HFFc6 (cell line): ENCODE results near the gene PARD3. TPM values are rescaled to one million over a fixed set of nuclear protein-coding genes. Genes with fewer than 3 reads are reported as not detected.

Experiments used
- DNase-seq: peaks from one replicate; pipeline ENCODE4 v3.0.0-alpha.2; 2018
- H3K27ac Mint-ChIP-seq: 2 replicates; pipeline ENCODE4 v1.8.0; 2020; ENCODE audit warnings: mild to moderate bottlenecking, mixed read lengths
- H3K27me3 Mint-ChIP-seq: 2 replicates; pipeline ENCODE4 v1.8.0; 2021; ENCODE audit warnings: mild to moderate bottlenecking, moderate library complexity, mixed read lengths; ENCODE audit not compliant: insufficient read depth
- H3K36me3 Mint-ChIP-seq: 2 replicates; pipeline ENCODE4 v1.8.0; 2021; ENCODE audit warnings: low read depth, mixed read lengths
- H3K4me1 Mint-ChIP-seq: 2 replicates; pipeline ENCODE4 v1.8.0; 2020; ENCODE audit warnings: low read depth, mixed read lengths
- H3K4me3 Mint-ChIP-seq: 2 replicates; pipeline ENCODE4 v1.8.0; 2020; ENCODE audit warnings: mild to moderate bottlenecking, moderate library complexity, mixed read lengths
- H3K9me3 Mint-ChIP-seq: 2 replicates; pipeline ENCODE4 v1.8.0; 2020; ENCODE audit warnings: mild to moderate bottlenecking, mixed read lengths
- total RNA-seq, 6 experiments: library from RNA; stranded (reverse); fragmentation: NEBNext Ultra II Directional; extraction: Animal tissue kit (Norgen Biotek cat#: 25700); gene quantifications; 2 replicates in 1 of 6; 3 replicates in 5 of 6; pipeline ENCODE4 v1.2.3, GENCODE V29; 2021
- TF ChIP-seq, protein P1 (sequence below): fragments of 200-600 bp; sonication (generic); IDR thresholded peaks from 2 replicates; pipeline ENCODE4 v1.5.0; 2021; ENCODE audit warnings: antibody characterized with exemption, mild to moderate bottlenecking

Gene PARD3
- total RNA-seq, 6 experiments from 2014 or later = 19.9 to 24.3 (median 23.1) TPM

DNA sequence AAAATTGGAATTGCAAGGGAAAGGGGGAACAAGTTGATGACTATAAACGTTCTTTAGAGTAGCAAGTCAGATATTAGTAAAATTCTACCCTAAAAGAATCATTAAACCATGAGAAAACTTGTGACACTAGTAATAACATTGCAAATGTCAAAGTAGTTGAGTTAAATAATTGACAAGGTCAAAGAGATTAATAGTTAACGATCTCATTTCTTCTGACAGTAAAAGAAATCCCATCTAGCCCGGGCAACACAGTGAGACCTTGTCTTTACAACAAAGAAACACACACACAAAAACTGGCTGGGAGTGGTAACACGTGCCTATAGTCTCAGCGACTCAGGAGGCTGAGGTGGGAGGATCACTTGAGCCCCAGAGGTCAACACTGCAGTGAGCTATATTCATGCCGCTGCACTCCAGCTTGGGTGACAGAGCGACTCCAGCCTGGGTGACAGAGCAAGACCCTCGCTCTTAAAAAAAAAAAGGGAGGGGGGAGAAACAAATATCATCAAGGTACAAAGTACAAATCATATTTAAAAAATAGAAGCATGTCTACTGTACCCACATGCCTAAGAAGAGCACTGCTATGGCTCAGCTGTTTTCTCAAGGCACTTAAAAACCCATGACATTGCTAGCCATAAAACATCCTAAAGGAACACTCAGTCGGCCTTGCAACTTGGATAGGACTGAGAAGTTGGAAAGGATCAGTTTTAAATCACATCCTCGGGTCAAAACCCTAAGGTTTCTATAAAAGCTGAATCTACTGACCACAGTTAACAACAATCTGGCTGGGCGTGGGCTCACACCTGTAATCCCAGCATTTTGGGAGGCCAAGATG, 401.1 kb downstream of the PARD3 start:
- no peaks in the 10 kb centered on the region for H3K4me1 Mint-ChIP-seq
- H3K27me3 Mint-ChIP-seq = no peaks in the 10 kb centered on the region; the same call in 1 of the 2 replicates
- TF ChIP-seq, protein P1, sequence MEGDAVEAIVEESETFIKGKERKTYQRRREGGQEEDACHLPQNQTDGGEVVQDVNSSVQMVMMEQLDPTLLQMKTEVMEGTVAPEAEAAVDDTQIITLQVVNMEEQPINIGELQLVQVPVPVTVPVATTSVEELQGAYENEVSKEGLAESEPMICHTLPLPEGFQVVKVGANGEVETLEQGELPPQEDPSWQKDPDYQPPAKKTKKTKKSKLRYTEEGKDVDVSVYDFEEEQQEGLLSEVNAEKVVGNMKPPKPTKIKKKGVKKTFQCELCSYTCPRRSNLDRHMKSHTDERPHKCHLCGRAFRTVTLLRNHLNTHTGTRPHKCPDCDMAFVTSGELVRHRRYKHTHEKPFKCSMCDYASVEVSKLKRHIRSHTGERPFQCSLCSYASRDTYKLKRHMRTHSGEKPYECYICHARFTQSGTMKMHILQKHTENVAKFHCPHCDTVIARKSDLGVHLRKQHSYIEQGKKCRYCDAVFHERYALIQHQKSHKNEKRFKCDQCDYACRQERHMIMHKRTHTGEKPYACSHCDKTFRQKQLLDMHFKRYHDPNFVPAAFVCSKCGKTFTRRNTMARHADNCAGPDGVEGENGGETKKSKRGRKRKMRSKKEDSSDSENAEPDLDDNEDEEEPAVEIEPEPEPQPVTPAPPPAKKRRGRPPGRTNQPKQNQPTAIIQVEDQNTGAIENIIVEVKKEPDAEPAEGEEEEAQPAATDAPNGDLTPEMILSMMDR = no peak
- no peaks in the 10 kb centered on the region for H3K36me3 Mint-ChIP-seq
- H3K27ac Mint-ChIP-seq = no peak overlapping the region
- no peak for DNase-seq
- no peak overlapping the region for H3K4me3 Mint-ChIP-seq
- H3K9me3 Mint-ChIP-seq = no peaks in the 10 kb centered on the region

DNA sequence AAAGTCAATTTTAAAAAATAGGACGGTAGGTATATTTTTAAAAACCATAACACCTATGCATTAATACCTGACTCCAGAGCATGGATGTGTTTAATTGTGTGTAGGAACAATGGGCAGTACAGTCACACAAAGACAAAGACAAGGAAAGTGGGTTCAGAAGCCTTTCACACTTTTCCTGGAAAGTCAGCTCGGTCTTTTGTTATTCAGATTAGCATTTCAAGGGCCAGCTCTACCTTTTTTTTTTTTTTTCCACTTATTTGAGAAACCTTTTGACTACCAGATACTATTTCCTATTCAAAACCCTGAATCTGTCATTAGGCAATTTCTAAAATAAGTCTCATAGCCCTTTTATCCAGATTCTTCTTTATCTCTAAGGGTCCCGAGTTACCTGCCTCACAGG, 401.9 kb downstream of the PARD3 start:
- DNase-seq = no peak
- Mint-ChIP-seq H3K36me3 (no peaks in the 10 kb centered on the region), H3K4me1 (no peaks in the 10 kb centered on the region), H3K27ac (no peak overlapping the region), H3K4me3 (no peak overlapping the region), H3K27me3 (no peaks in the 10 kb centered on the region; the same call in 1 of the 2 replicates), H3K9me3 (no peaks in the 10 kb centered on the region)
- TF ChIP-seq, protein P1 = no peak

DNA sequence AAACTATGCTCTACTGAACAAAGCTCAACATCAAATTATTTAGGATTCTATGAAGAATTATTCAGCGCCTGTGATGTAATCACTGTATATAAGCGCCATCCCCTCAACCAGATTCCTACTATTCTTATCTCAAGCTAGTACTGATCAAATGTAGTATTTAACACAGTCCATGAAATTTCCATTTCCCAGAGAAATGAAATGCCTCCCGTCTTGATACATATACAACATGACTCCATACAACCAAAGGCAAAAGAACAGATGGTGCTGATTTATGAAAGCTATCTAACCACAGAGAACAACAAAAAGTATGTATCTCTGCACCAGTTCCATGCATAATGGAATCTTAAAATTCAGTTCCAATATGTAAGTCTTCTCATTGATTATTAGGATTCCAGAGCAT, 406.1 kb downstream of the PARD3 start:
- Mint-ChIP-seq H3K27me3 (no peaks in the 10 kb centered on the region; the same call in none of the 2 replicates), H3K4me1 (peaks cover 25% of the 10 kb centered on the region), H3K27ac (no peak overlapping the region), H3K9me3 (no peaks in the 10 kb centered on the region), H3K36me3 (no peaks in the 10 kb centered on the region; the same call in 1 of the 2 replicates), H3K4me3 (no peak overlapping the region)
- TF ChIP-seq, protein P1 = no peak
- DNase-seq = no peak

DNA sequence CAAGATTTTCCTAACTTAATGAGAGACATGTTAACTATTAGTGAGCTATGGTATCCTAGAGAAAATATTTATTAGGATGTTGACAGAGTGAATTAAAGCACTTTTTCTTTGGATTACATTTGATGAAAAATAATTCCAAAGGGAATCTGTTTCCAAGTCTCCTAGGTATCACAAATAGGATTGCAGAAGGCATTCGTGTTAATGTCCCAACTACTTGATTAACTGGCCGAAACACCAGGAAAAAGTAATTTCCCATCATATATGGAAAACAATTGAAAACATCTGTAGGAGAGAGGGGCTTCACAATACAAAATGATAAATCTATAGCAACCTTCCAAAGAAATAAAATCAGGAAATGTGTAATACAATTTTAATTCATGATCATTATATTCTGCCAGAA, 406.7 kb downstream of the PARD3 start:
- Mint-ChIP-seq H3K4me3 (no peak overlapping the region), H3K4me1 (peaks cover 30% of the 10 kb centered on the region), H3K27ac (no peak overlapping the region), H3K36me3 (no peaks in the 10 kb centered on the region; the same call in 1 of the 2 replicates), H3K27me3 (no peaks in the 10 kb centered on the region; the same call in none of the 2 replicates), H3K9me3 (no peaks in the 10 kb centered on the region)
- TF ChIP-seq, protein P1 = no peak
- DNase-seq = no peak

DNA sequence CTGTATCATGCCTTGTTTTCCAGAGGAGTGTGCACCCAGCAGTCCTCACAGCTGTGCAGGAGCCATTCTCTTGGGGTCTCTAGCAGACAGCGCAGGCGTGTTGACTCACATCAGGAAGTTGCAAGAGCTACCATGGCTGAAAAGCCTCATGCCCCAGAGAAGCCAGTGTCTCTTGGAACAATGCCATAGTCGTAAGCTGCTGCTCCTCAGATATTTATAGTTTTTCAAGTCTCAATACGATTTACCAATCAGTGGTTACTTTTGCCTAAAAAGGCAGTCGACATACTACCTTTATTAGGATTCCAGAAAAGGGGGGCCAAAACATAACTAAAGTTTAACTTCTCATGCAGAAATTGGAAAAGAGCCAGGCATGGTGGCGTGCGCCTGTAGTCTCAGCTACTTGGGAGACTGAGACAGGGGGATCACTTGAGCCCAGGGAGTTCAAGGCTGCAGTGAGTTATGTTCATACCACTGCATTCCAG, 407.7 kb downstream of the PARD3 start:
- no peak overlapping the region for H3K27ac Mint-ChIP-seq
- TF ChIP-seq, protein P1 = no peak
- no peaks in the 10 kb centered on the region; the same call in none of the 2 replicates for H3K27me3 Mint-ChIP-seq
- peaks cover 34% of the 10 kb centered on the region for H3K4me1 Mint-ChIP-seq
- DNase-seq = no peak
- no peaks in the 10 kb centered on the region for H3K9me3 Mint-ChIP-seq
- H3K4me3 Mint-ChIP-seq = no peak overlapping the region
- H3K36me3 Mint-ChIP-seq = no peaks in the 10 kb centered on the region; the same call in 1 of the 2 replicates
